ENCODE data around the gene BTNL9.
"Not testable (repeated sequence)": the region's sequence is repeated elsewhere in the genome, so short reads cannot be mapped to it uniquely, and the experiment has no call there.

GRCh38 chr5:181097383-181097753 is 57.3 kb downstream of the BTNL9 start:
- TF ChIP-seq CTCF (conservative IDR thresholded peaks at IDR 0.05; ENCODE audit: low read length); EZH2phosphoT487 (IDR thresholded peaks at IDR 0.05; ENCODE audit: borderline replicate concordance, low read depth, low read length): not testable (repeated sequence)

All from OCI-LY7 (cell line).